Measurements from ENCODE around the gene NMT1.
"Not testable (repeated sequence)": the region's sequence is repeated elsewhere in the genome, so short reads cannot be mapped to it uniquely, and the experiment has no call there.

Gene NMT1

GRCh38 chr17:45123930-45124796, 63.0 kb downstream of the NMT1 start:
- no peak for DNase-seq

- not testable (repeated sequence) for DNase-seq
These were observed 63.6 kb downstream of the NMT1 start for GRCh38 chr17:45124797-45125122.

- no peak for DNase-seq
These were observed 64.4 kb downstream of the NMT1 start for GRCh38 chr17:45125509-45125908.

- DNase-seq, result no peak
These were observed 66.1 kb downstream of the NMT1 start for GRCh38 chr17:45127207-45127547.

- DNase-seq, result no peak
These were observed 66.6 kb downstream of the NMT1 start for GRCh38 chr17:45127548-45128300.

- no peak for DNase-seq
These were observed 67.2 kb downstream of the NMT1 start for GRCh38 chr17:45128331-45128730.

GRCh38 chr17:45128989-45129388, 67.9 kb downstream of the NMT1 start:
- DNase-seq, result no peak

GRCh38 chr17:45129426-45129939, 68.4 kb downstream of the NMT1 start:
- no peak for DNase-seq

- DNase-seq, result no peak
These were observed 69.0 kb downstream of the NMT1 start for GRCh38 chr17:45129940-45130680.

- no peak for DNase-seq
These were observed 69.8 kb downstream of the NMT1 start for GRCh38 chr17:45130681-45131615.

- no peak for DNase-seq
These were observed 70.7 kb downstream of the NMT1 start for GRCh38 chr17:45131616-45132319.

GRCh38 chr17:45132320-45132571, 71.1 kb downstream of the NMT1 start, which contains the start of gene PLCD3:
Gene PLCD3 (minus strand): TSS chr17:45132515. CDS start chr17:45132410, 105 bp downstream.
- DNase-seq, result no peak

GRCh38 chr17:45132572-45133463, 71.7 kb downstream of the NMT1 start:
- peak; percentile 71 for DNase-seq

- peak; percentile 96 for DNase-seq
These were observed 74.3 kb downstream of the NMT1 start, which contains the start of gene ACBD4 for GRCh38 chr17:45135192-45135977. Gene ACBD4 (plus strand): TSS chr17:45135687. CDS start chr17:45136145, 458 bp downstream.

- peak; percentile 82 for DNase-seq
These were observed 75.1 kb downstream of the NMT1 start for GRCh38 chr17:45135978-45136791.

GRCh38 chr17:45136846-45137560, 75.9 kb downstream of the NMT1 start:
- no peak for DNase-seq

- no peak for DNase-seq
These were observed 76.6 kb downstream of the NMT1 start for GRCh38 chr17:45137561-45138305.

Measured in NCI-H2171 treated with DMSO at 0.1 percent for 48 hours (cell line).